SK-N-SH treated with all-trans-retinoic acid at 6 μM for 48 hours (cell line): ENCODE data around the gene NBAS.
"Not testable (repeated sequence)": the region's sequence is repeated elsewhere in the genome, so short reads cannot be mapped to it uniquely, and the experiment has no call there.

Experiments used
- ATAC-seq: fragments of 200-7000 bp; cut with Tn5 transposase; 3 replicates; pipeline ENCODE4 v1.9.1; 2020; ENCODE audit warnings: mild to moderate bottlenecking, moderate library complexity
- ARNTL ChIP-seq: fragments of 450-650 bp; formaldehyde crosslinking; IDR thresholded peaks from 2 replicates; pipeline ENCODE4 v1.5.0; 2020; ENCODE audit warnings: low read depth, mild to moderate bottlenecking, moderate library complexity, borderline replicate concordance
- BACH2 ChIP-seq: fragments of 250-450 bp; sonication (Bioruptor Pico); IDR thresholded peaks from 2 replicates; pipeline ENCODE4 v1.9.0; 2021; ENCODE audit warnings: mild to moderate bottlenecking, borderline replicate concordance
- ESRRG ChIP-seq: fragments of 250-450 bp; sonication (Bioruptor Pico); IDR thresholded peaks from 2 replicates; pipeline ENCODE4 v1.6.1; 2021; ENCODE audit warnings: mild to moderate bottlenecking
- GLIS3 ChIP-seq: fragments of 250-450 bp; sonication (Bioruptor Pico); IDR thresholded peaks from 2 replicates; pipeline ENCODE4 v1.5.0; 2020; ENCODE audit warnings: mild to moderate bottlenecking, moderate library complexity
- ISL1 ChIP-seq: fragments of 250-450 bp; sonication (Bioruptor Pico); IDR thresholded peaks from 2 replicates; pipeline ENCODE4 v2.1.2; 2022; ENCODE audit warnings: mild to moderate bottlenecking, moderate library complexity
- PPARA ChIP-seq: fragments of 250-450 bp; sonication (Bioruptor Pico); IDR thresholded peaks from 2 replicates; pipeline ENCODE4 v1.5.0; 2020; ENCODE audit warnings: mild to moderate bottlenecking, borderline replicate concordance
- RARB ChIP-seq: fragments of 250-450 bp; sonication (Bioruptor Pico); IDR thresholded peaks from 2 replicates; pipeline ENCODE4 v1.8.0; 2021; ENCODE audit warnings: mild to moderate bottlenecking, moderate library complexity
- SNAI2 ChIP-seq: fragments of 250-450 bp; sonication (Bioruptor Pico); IDR thresholded peaks from 2 replicates; pipeline ENCODE4 v1.5.0; 2020; ENCODE audit warnings: mild to moderate bottlenecking, moderate library complexity
- TCF4 ChIP-seq: fragments of 250-450 bp; sonication (Bioruptor Pico); IDR thresholded peaks from 2 replicates; pipeline ENCODE4 v1.8.0; 2021; ENCODE audit warnings: mild to moderate bottlenecking, moderate library complexity, borderline replicate concordance
- ZC3H10 ChIP-seq: fragments of 250-450 bp; sonication (Bioruptor Pico); IDR thresholded peaks from 2 replicates; pipeline ENCODE4 v1.5.1; 2021; ENCODE audit warnings: mild to moderate bottlenecking, moderate library complexity
- ZFP3 ChIP-seq: fragments of 250-450 bp; sonication (Bioruptor Pico); IDR thresholded peaks from 2 replicates; pipeline ENCODE4 v1.5.0; 2020; ENCODE audit warnings: mild to moderate bottlenecking, moderate library complexity
- ZNF565 ChIP-seq: fragments of 450-650 bp; formaldehyde crosslinking; conservative IDR thresholded peaks from 2 replicates; pipeline ENCODE4 v1.5.0; 2020; ENCODE audit warnings: low read depth, mild to moderate bottlenecking, moderate library complexity
- ZNF70 ChIP-seq: fragments of 450-650 bp; formaldehyde crosslinking; IDR thresholded peaks from 2 replicates; pipeline ENCODE4 v1.5.0; 2020; ENCODE audit warnings: mild to moderate bottlenecking, moderate library complexity
- ZNF8 ChIP-seq: fragments of 450-650 bp; formaldehyde crosslinking; IDR thresholded peaks from 2 replicates; pipeline ENCODE4 v1.5.0; 2020; ENCODE audit warnings: mild to moderate bottlenecking, moderate library complexity
- TF ChIP-seq, protein P1 (sequence below): fragments of 250-450 bp; sonication (Bioruptor Pico); IDR thresholded peaks from 2 replicates; pipeline ENCODE4 v1.5.1; 2021; ENCODE audit warnings: mild to moderate bottlenecking, moderate library complexity
- TF ChIP-seq, protein P2 (sequence below): fragments of 250-450 bp; sonication (Bioruptor Pico); IDR thresholded peaks from 2 replicates; pipeline ENCODE4 v1.8.0; 2021; ENCODE audit warnings: low read depth, mild to moderate bottlenecking, moderate library complexity, borderline replicate concordance
- TF ChIP-seq, protein P3 (sequence below): fragments of 250-450 bp; sonication (Bioruptor Pico); IDR thresholded peaks from 2 replicates; pipeline ENCODE4 v1.5.1; 2020; ENCODE audit warnings: low read depth, mild to moderate bottlenecking, moderate library complexity
- TF ChIP-seq, protein P4 (sequence below): fragments of 250-450 bp; sonication (Bioruptor Pico); IDR thresholded peaks from 2 replicates; pipeline ENCODE4 v1.5.0; 2020; ENCODE audit warnings: mild to moderate bottlenecking, moderate library complexity

The NBAS gene

DNA sequence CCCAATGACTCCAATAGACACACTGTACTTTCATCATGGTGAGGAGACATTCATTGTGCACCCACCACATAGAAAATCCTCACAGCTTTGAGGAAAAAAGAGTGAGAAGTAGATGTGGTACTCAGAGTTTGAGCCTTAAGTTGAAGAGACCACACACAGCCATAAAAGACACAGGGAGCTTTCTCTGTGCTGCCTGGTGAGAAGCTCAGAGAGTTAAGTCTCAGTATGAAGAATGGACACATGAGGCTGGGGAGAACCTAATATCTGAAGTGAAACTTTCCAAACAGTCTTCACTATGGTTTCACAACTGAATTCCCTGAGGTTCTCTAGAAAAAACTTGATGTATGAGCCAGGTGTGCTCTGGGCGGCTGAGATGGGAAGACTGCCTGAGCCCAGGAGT is 237.9 kb downstream of the NBAS start:
- ATAC-seq, result no peak
- no peak for TF ChIP-seq ESRRG (CRISPR knock-in tag)

DNA sequence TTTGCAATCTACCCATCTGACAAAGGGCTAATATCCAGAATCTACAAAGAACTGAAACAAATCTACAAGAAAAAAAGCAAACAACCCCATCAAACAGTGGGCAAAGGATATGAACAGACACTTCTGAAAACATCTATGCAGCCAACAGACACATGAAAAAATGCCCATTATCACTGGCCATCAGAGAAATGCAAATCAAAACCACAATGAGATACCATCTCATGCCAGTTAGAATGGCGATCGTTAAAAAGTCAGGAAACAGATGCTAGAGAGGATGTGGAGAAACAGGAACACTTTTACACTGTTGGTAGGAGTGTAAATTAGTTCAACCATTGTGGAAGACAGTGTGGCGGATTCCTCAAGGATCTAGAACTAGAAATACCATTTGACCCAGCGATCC is 239.7 kb downstream of the NBAS start:
- not testable (repeated sequence) for ATAC-seq

DNA sequence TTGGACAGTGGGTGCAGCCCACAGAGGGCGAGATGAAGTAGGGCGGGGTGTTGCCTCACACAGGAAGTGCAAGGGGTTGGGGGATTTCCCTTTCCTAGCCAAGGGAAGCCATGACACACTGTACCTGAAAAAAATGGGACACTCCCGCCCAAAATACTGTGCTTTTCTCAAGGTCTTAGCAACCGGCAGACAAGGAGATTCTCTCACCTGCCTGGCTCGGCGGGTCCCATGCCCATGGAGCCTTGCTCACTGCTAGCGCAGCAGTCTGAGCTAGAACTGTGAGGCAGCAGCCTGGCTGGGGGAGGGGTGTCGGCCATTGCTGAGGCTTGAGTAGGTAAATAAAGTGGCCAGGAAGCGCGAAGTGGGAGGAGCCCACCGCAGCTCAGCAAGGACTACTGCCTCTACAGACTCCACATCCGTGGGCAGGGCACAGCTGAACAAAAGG is 244.7 kb downstream of the NBAS start:
- ATAC-seq, result no peak

DNA sequence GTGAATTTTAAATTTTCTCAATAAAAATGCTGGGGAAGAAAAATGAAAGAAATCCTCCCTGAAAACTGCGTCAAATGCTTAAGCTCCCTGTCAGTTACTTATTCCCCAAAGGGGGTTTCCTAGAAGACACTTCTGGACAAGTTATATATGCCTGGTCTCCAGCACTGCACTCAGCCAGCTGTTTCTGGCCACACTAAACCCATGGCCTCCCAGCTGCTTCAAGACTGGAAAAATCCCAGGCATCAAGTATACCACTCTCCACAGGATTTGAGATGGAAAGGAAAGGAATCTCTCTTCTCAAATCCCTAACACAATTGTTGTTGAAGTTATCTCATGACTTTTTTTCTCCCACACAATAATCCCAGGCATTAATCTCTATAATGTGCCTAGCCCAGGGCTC is 245.7 kb downstream of the NBAS start:
- ATAC-seq, result no peak
- no peak for TF ChIP-seq ZFP3
- no peak for TF ChIP-seq ZC3H10 (CRISPR knock-in tag)
- TF ChIP-seq, protein P1, sequence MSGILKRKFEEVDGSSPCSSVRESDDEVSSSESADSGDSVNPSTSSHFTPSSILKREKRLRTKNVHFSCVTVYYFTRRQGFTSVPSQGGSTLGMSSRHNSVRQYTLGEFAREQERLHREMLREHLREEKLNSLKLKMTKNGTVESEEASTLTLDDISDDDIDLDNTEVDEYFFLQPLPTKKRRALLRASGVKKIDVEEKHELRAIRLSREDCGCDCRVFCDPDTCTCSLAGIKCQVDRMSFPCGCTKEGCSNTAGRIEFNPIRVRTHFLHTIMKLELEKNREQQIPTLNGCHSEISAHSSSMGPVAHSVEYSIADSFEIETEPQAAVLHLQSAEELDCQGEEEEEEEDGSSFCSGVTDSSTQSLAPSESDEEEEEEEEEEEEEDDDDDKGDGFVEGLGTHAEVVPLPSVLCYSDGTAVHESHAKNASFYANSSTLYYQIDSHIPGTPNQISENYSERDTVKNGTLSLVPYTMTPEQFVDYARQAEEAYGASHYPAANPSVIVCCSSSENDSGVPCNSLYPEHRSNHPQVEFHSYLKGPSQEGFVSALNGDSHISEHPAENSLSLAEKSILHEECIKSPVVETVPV (CRISPR knock-in tag), result no peak
- TF ChIP-seq RARB, result no peak
- TF ChIP-seq TCF4 (CRISPR knock-in tag), result no peak
- TF ChIP-seq ZNF565, result no peak

More for the DNA sequence above, 244.7 kb downstream of the NBAS start:
- no peak for TF ChIP-seq SNAI2 (CRISPR knock-in tag)
- TF ChIP-seq ZNF70, result no peak
- TF ChIP-seq PPARA, result no peak
- TF ChIP-seq GLIS3 (CRISPR knock-in tag), result no peak
- TF ChIP-seq, protein P2, sequence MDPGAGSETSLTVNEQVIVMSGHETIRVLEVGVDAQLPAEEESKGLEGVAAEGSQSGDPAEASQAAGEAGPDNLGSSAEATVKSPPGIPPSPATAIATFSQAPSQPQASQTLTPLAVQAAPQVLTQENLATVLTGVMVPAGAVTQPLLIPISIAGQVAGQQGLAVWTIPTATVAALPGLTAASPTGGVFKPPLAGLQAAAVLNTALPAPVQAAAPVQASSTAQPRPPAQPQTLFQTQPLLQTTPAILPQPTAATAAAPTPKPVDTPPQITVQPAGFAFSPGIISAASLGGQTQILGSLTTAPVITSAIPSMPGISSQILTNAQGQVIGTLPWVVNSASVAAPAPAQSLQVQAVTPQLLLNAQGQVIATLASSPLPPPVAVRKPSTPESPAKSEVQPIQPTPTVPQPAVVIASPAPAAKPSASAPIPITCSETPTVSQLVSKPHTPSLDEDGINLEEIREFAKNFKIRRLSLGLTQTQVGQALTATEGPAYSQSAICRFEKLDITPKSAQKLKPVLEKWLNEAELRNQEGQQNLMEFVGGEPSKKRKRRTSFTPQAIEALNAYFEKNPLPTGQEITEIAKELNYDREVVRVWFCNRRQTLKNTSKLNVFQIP (CRISPR knock-in tag), result no peak
- TF ChIP-seq BACH2, result no peak
- TF ChIP-seq ZNF565, result no peak

DNA sequence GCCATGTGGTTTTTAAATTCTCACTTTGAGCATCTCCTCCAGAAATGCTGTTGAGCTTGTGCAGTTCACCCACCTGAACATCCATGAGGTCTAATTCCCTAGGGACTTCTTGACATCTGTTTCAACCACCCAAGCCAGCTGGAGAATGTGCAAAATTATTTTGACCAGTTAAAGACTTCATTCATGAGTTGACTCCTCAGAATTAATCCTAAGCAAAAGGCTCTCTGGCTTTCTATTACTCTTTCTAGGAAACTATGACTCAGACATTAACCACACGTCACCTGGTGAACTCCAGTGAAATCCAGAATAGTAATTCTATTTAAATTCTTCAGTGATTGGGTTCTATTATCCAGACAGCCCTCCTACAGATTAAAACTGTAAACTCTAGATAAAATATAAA is 247.5 kb downstream of the NBAS start:
- ATAC-seq, result peak; percentile 54; the same call in 2 of the 3 replicates
- TF ChIP-seq, protein P3, sequence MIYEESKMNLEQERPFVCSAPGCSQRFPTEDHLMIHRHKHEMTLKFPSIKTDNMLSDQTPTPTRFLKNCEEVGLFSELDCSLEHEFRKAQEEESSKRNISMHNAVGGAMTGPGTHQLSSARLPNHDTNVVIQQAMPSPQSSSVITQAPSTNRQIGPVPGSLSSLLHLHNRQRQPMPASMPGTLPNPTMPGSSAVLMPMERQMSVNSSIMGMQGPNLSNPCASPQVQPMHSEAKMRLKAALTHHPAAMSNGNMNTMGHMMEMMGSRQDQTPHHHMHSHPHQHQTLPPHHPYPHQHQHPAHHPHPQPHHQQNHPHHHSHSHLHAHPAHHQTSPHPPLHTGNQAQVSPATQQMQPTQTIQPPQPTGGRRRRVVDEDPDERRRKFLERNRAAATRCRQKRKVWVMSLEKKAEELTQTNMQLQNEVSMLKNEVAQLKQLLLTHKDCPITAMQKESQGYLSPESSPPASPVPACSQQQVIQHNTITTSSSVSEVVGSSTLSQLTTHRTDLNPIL (CRISPR knock-in tag), result no peak
- TF ChIP-seq ZC3H10 (CRISPR knock-in tag) (no peak), ISL1 (0 out of 2 replicates have a peak, but pooled peaks have one; percentile 20), TCF4 (CRISPR knock-in tag) (no peak), BACH2 (no peak), ARNTL (CRISPR knock-in tag) (no peak), SNAI2 (CRISPR knock-in tag) (no peak)
- TF ChIP-seq, protein P4, sequence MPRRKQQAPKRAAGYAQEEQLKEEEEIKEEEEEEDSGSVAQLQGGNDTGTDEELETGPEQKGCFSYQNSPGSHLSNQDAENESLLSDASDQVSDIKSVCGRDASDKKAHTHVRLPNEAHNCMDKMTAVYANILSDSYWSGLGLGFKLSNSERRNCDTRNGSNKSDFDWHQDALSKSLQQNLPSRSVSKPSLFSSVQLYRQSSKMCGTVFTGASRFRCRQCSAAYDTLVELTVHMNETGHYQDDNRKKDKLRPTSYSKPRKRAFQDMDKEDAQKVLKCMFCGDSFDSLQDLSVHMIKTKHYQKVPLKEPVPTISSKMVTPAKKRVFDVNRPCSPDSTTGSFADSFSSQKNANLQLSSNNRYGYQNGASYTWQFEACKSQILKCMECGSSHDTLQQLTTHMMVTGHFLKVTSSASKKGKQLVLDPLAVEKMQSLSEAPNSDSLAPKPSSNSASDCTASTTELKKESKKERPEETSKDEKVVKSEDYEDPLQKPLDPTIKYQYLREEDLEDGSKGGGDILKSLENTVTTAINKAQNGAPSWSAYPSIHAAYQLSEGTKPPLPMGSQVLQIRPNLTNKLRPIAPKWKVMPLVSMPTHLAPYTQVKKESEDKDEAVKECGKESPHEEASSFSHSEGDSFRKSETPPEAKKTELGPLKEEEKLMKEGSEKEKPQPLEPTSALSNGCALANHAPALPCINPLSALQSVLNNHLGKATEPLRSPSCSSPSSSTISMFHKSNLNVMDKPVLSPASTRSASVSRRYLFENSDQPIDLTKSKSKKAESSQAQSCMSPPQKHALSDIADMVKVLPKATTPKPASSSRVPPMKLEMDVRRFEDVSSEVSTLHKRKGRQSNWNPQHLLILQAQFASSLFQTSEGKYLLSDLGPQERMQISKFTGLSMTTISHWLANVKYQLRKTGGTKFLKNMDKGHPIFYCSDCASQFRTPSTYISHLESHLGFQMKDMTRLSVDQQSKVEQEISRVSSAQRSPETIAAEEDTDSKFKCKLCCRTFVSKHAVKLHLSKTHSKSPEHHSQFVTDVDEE (CRISPR knock-in tag), result no peak
- TF ChIP-seq, all 23 proteins: peak for 1

DNA sequence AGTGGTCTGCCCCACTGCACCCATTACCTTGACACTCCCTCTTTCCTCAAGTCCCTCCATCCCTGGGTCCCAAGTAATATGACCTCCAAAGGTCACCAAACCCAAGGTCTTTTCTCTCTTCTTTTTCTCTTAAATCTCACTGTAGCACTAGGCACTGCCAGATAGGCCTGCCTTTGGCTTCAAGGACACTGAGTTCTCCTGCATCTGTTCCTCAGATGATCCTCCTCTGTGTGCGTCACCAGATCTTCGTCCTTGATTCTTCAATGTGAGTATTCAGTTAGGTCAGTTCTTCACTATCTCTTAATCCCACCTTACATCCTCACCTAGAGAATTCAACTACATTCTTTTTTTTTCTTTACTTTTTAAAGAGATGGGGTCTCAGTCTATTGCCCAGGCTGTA is 249.2 kb downstream of the NBAS start:
- TF ChIP-seq ZNF8 (CRISPR knock-in tag), result no peak
- TF ChIP-seq PPARA, result no peak
- TF ChIP-seq RARB, result no peak
- TF ChIP-seq ZC3H10 (CRISPR knock-in tag), result no peak
- TF ChIP-seq GLIS3 (CRISPR knock-in tag), result no peak
- no peak for TF ChIP-seq ESRRG (CRISPR knock-in tag)
- TF ChIP-seq, all 23 proteins: peak for 0
- ATAC-seq, result no peak
